GM18505 (cell line): ENCODE measurements around the gene ZMYND11.

Source experiments
- ATAC-seq: cut with Tn5 transposase; IDR thresholded peaks from one replicate; pipeline ENCODE4 v1.9.1; 2021; ENCODE audit not compliant: unreplicated experiment
- POLR2A ChIP-seq: IDR thresholded peaks from 4 replicates; pipeline ENCODE4 v1.6.1; 2011; ENCODE audit warnings: borderline replicate concordance; ENCODE audit not compliant: insufficient read depth, insufficient read length; ENCODE audit errors: extremely low read depth

Gene ZMYND11

GRCh38 chr10:266974-267425, 131.7 kb downstream of the ZMYND11 start:
- no peak for ATAC-seq
- TF ChIP-seq POLR2A, result no peak

GRCh38 chr10:267705-268104, 132.4 kb downstream of the ZMYND11 start:
- no peak for TF ChIP-seq POLR2A
- no peak for ATAC-seq

- TF ChIP-seq POLR2A, result no peak
- no peak for ATAC-seq
Measured at GRCh38 chr10:269440-270074, 134.3 kb downstream of the ZMYND11 start.

- ATAC-seq, result no peak
- TF ChIP-seq POLR2A, result no peak
Measured at GRCh38 chr10:271201-271600, 135.9 kb downstream of the ZMYND11 start.

GRCh38 chr10:271722-272121, 136.5 kb downstream of the ZMYND11 start:
- TF ChIP-seq POLR2A, result no peak
- no peak for ATAC-seq

DNA sequence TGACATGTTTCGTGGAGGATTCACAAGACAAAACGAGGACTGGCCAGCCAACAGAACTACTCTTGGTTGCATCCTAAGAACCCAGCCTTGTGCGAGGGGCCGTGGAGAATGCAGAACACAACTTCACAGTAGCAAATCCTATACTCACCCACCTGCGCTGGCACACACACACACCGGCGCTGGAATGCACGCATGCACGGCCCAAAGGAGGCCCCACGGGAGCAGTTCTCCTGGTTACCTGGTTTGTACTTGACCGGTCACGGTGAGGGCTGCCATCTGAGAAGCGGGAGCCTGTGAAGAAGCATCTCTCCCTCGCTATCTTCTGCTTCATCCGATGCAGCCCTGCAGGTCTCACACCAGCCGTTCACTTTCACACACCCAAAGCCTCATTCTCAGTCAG, 137.8 kb downstream of the ZMYND11 start:
- no peak for ATAC-seq
- TF ChIP-seq POLR2A, result no peak

GRCh38 chr10:274866-275265, 139.6 kb downstream of the ZMYND11 start:
- no peak for TF ChIP-seq POLR2A
- no peak for ATAC-seq

GRCh38 chr10:275680-276079, 140.4 kb downstream of the ZMYND11 start:
- TF ChIP-seq POLR2A, result no peak
- no peak for ATAC-seq

- ATAC-seq, result no peak
- TF ChIP-seq POLR2A, result no peak
Measured at GRCh38 chr10:277963-278362, 142.7 kb downstream of the ZMYND11 start.

DNA sequence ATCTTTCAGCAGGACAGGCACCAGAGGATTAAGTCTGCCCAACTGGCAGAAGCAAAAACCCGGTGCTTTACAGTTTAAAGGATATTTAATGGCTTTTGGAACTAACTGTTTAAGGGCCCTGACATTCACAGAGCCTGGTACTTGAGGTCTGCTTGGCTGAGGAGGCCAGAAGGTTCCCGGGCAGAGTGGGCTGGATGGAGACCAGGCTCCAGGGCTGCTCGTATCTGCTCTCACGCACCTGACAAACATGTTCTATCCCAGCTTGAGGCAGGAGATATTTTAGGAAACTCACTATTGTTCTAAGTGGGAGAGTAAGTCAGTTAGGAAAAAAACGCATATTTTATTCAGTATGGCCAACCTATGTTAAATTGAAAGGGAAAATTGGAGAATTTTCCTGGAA, 143.5 kb downstream of the ZMYND11 start:
- TF ChIP-seq POLR2A, result no peak
- no peak for ATAC-seq

- no peak for ATAC-seq
- no peak for TF ChIP-seq POLR2A
Measured at GRCh38 chr10:279232-279631, 144.0 kb downstream of the ZMYND11 start.

GRCh38 chr10:279655-280054, 144.4 kb downstream of the ZMYND11 start:
- no peak for TF ChIP-seq POLR2A
- ATAC-seq, result no peak

GRCh38 chr10:282294-283139, 147.3 kb downstream of the ZMYND11 start:
- TF ChIP-seq POLR2A, result no peak
- no peak for ATAC-seq

DNA sequence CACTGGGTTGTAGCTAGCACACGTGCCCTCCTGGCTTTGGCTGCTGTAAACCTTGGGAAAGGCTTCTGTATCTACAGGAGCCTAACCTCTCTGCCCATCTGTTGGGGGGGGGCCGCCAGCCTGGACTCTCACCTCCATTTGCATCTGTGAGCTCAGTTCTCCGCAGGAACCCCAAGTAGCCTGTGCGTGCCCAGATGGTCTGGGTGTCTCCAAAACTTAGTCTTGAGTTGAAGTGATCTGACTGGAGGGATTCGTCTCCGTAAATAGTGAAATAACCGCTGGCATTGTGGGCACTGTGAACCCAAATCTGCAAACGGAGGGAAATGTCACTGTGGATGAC, 147.9 kb downstream of the ZMYND11 start:
- TF ChIP-seq POLR2A, result no peak
- no peak for ATAC-seq
